SK-N-MC (cell line): ENCODE results near the gene MYO7A.

Experiments used
- EZH2 ChIP-seq: fragments of 200-600 bp; sonication (generic); IDR thresholded peaks from one replicate; pipeline ENCODE4 v1.6.1; 2017; ENCODE audit warnings: antibody characterized with exemption
- POLR2AphosphoS5 ChIP-seq: IDR thresholded peaks from 2 replicates; pipeline ENCODE4 v1.6.1; 2012; ENCODE audit warnings: mild to moderate bottlenecking, low read depth, low read length, borderline replicate concordance

GRCh38 chr11:77139201-77139600, 11.2 kb downstream of the MYO7A start:
- TF ChIP-seq POLR2AphosphoS5 (no peak), EZH2 (no peak)
